A673 (cell line): ENCODE results near the gene PRR12. TPM values are rescaled to one million over a fixed set of nuclear protein-coding genes. Genes with fewer than 3 reads are reported as not detected.

ENCODE experiments used
- BruUV-seq: library from RNA; stranded (reverse); fragments of 400-500 nt; replicated peaks from 2 replicates; lab custom pipeline; 2021; lab: Mats Ljungman, UMichigan
- CTCF ChIA-PET: fragments of 300-600 bp; sonication (Branson Sonifier 250); formaldehyde crosslinking; loops from one replicate; lab custom pipeline; 2022; ENCODE audit warnings: antibody characterized with exemption; lab: Charles Lee
- POLR2A ChIA-PET: fragments of 300-600 bp; sonication (Branson Sonifier 250); formaldehyde crosslinking; loops from one replicate; lab custom pipeline; 2022; ENCODE audit warnings: antibody characterized with exemption; ENCODE audit not compliant: low non-redundant PET; lab: Charles Lee
- DNase-seq: peaks from one replicate; pipeline ENCODE4 v3.0.0-alpha.2; 2015; ENCODE audit warnings: low spot score
- H3K27ac ChIP-seq: fragments of 200-600 bp; sonication (generic); 2 replicates; pipeline ENCODE4 v1.5.1; 2016; ENCODE audit warnings: mixed run types, low read depth, mild to moderate bottlenecking, mixed read lengths, antibody characterized with exemption, low read length; ENCODE audit not compliant: poor library complexity, severe bottlenecking
- H3K27me3 ChIP-seq: fragments of 200-600 bp; sonication (generic); replicated peaks from 2 replicates; pipeline ENCODE4 v1.6.1; 2017; ENCODE audit warnings: mixed run types, low read depth, mild to moderate bottlenecking, mixed read lengths, antibody characterized with exemption, low read length; ENCODE audit not compliant: insufficient read depth, poor library complexity
- H3K36me3 ChIP-seq: fragments of 200-600 bp; sonication (generic); 2 replicates; pipeline ENCODE4 v1.6.1; 2016; ENCODE audit warnings: mixed run types, mild to moderate bottlenecking, mixed read lengths, antibody characterized with exemption, low read length; ENCODE audit not compliant: insufficient read depth, poor library complexity, severe bottlenecking
- H3K4me1 ChIP-seq: fragments of 200-600 bp; sonication (generic); 2 replicates; pipeline ENCODE4 v1.6.1; 2017; ENCODE audit warnings: mixed run types, mild to moderate bottlenecking, mixed read lengths, antibody characterized with exemption, low read length; ENCODE audit not compliant: insufficient read depth, poor library complexity, severe bottlenecking
- H3K4me3 ChIP-seq: fragments of 200-600 bp; sonication (generic); 2 replicates; pipeline ENCODE4 v1.5.1; 2016; ENCODE audit warnings: low read depth, mixed run types, mild to moderate bottlenecking, mixed read lengths, low read length; ENCODE audit not compliant: poor library complexity, severe bottlenecking
- H3K9me3 ChIP-seq: fragments of 200-600 bp; sonication (generic); 2 replicates; pipeline ENCODE4 v1.6.1; 2016; ENCODE audit warnings: mixed run types, low read depth, mild to moderate bottlenecking, mixed read lengths, antibody characterized with exemption, low read length; ENCODE audit not compliant: poor library complexity, severe bottlenecking
- EZH2 ChIP-seq: fragments of 200-600 bp; sonication (generic); IDR thresholded peaks from 2 replicates; pipeline ENCODE4 v1.6.1; 2017; ENCODE audit warnings: borderline replicate concordance, low read depth, mild to moderate bottlenecking, mixed read lengths, antibody characterized with exemption, low read length; ENCODE audit not compliant: poor library complexity, severe bottlenecking
- intact Hi-C: fragments of 100-400 bp; cut with micrococcal nuclease; formaldehyde crosslinking; loops from one replicate; pipeline ENCODE4 v1.10.0; 2022; ENCODE audit not compliant: unreplicated experiment
- total RNA-seq: library from RNA; stranded (reverse); gene quantifications from 2 replicates; pipeline ENCODE4 v1.2.3, GENCODE V29; 2021
- TF ChIP-seq, protein P1 (sequence below): fragments of 300-800, 200-600 bp; sonication (generic); conservative IDR thresholded peaks from 2 replicates; pipeline ENCODE4 v1.5.1; 2017; ENCODE audit warnings: low read depth, mild to moderate bottlenecking, antibody characterized with exemption, low read length, moderate library complexity, mixed read lengths

The PRR12 gene
- total RNA-seq, 1 experiment from 2014 or later, result 54.0 TPM

DNA sequence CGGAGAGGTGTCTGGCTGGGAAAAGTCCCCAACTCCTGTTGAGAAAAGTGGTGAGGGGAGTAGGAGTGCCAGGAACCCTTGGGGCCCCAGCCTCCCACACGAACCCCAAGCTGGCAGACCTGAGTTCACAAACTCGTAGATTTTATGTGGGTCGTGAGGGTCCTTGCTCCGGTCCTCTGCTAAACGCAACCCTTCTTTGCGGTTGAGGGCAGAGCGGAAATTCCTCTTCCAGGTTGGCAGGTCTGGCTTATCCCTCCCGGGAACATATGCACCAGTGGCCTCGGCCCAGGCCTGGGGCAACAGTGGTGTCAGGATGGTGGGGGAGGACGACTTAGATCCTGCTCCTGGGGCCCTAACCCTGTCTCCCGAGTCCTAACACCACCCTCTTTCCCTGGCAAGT is 72.2 kb downstream of the PRR12 start:
- CTCF ChIA-PET, result no interaction called here
- BruUV-seq, result no TSS peak
- intact Hi-C loops, result no loop called here

DNA sequence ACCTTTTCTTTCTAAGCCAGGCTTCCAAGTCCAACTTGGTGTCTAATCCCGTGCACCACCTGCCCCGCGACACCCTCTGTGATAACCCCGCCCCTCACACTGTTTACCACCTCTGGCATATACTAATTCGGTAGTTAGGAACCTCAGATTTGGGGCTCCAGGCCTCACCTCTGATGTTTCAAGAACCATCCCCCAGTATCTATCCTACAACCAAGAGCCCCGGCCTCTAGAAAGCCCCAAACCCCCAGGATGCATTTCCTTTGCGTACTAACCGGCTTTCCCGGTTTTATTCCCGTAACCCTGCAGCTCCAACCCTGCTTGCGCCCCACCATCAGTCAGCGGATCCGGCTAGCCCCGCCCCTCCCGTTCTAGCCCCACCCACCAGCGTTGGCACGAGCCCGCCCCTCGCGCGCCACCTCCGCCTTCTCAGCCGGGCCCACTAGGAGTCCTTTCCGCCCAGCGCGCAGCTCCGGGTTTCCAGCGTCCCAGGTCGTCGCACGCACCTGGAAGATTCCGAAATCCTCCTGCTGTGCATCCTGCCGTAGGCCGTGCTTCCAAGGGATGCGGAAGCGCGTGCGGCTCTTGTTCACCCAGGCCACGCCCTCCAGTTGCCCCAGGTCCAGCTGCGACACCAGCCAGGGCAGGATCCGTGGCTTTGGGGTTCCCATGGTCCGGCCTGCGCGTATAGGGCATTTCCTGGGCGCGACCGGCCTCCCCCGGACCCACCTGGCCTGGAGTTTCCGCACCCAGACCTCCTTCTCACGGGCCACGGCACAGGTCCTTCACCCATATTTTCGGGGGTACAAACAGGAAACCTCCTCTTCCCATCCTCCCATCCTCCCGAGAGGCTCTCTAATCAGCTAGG is 73.4 kb downstream of the PRR12 start:
- Histone ChIP-seq H3K4me3 (peak overlapping the region; percentile 86), H3K9me3 (no peaks in the 10 kb centered on the region), H3K36me3 (peaks cover 35% of the 10 kb centered on the region), H3K4me1 (peaks cover 17% of the 10 kb centered on the region), H3K27me3 (no peaks in the 10 kb centered on the region), H3K27ac (peak overlapping the region; percentile 83)
- intact Hi-C loops, result no loop called here
- TF ChIP-seq, protein P1, sequence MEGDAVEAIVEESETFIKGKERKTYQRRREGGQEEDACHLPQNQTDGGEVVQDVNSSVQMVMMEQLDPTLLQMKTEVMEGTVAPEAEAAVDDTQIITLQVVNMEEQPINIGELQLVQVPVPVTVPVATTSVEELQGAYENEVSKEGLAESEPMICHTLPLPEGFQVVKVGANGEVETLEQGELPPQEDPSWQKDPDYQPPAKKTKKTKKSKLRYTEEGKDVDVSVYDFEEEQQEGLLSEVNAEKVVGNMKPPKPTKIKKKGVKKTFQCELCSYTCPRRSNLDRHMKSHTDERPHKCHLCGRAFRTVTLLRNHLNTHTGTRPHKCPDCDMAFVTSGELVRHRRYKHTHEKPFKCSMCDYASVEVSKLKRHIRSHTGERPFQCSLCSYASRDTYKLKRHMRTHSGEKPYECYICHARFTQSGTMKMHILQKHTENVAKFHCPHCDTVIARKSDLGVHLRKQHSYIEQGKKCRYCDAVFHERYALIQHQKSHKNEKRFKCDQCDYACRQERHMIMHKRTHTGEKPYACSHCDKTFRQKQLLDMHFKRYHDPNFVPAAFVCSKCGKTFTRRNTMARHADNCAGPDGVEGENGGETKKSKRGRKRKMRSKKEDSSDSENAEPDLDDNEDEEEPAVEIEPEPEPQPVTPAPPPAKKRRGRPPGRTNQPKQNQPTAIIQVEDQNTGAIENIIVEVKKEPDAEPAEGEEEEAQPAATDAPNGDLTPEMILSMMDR, result no peak
- no peak for TF ChIP-seq EZH2
- peak; percentile 89 for DNase-seq
- BruUV-seq, result no TSS peak
- ChIA-PET POLR2A (interaction anchor here (0.7 kb wide), 1 partner anchor 9 kb away, joined by 4 read pairs; no protein-coding TSS in a partner anchor), CTCF (interaction anchor here (0.6 to 1.1 kb wide), 3 partner anchors 11 to 141 kb away, joined by 3 to 5 read pairs (median 3); partner anchors contain the start of gene PRMT1)

More for the DNA sequence above, 72.2 kb downstream of the PRR12 start:
- Histone ChIP-seq H3K27ac (no peak overlapping the region), H3K36me3 (peaks cover 41% of the 10 kb centered on the region), H3K9me3 (no peaks in the 10 kb centered on the region), H3K4me3 (no peak overlapping the region), H3K4me1 (peaks cover 17% of the 10 kb centered on the region), H3K27me3 (no peaks in the 10 kb centered on the region)
- no peak for TF ChIP-seq EZH2
- TF ChIP-seq, protein P1, result no peak
- POLR2A ChIA-PET, result no interaction called here
- no peak for DNase-seq

- Histone ChIP-seq H3K9me3 (no peaks in the 10 kb centered on the region), H3K4me1 (peaks cover 17% of the 10 kb centered on the region), H3K36me3 (peaks cover 35% of the 10 kb centered on the region), H3K27ac (peak overlapping the region; percentile 83), H3K4me3 (peak overlapping the region; percentile 86), H3K27me3 (no peaks in the 10 kb centered on the region)
- BruUV-seq, result no TSS peak
- CTCF ChIA-PET, result interaction anchor here (1.1 kb wide), 1 partner anchor 12 kb away, joined by 3 read pairs; the partner anchor contains the start of gene PRMT1
- intact Hi-C loops, result no loop called here
- no peak for TF ChIP-seq EZH2
- TF ChIP-seq, protein P1, result no peak
- POLR2A ChIA-PET, result no interaction called here
- no peak for DNase-seq
Observed at GRCh38 chr19:49665036-49665350, 74.0 kb downstream of the PRR12 start.
